Vagina (tissue), 2 donors: ENCODE results near the gene TINAGL1.

ENCODE experiments used
- POLR2A ChIP-seq, 2 donors: fragments of 450-650 bp; IDR thresholded peaks; one replicate each; pipeline ENCODE4 v1.6.1; 2017; ENCODE audit warnings: antibody characterized with exemption in 2 of 2, mild to moderate bottlenecking in 2 of 2, moderate library complexity in 2 of 2
- POLR2AphosphoS5 ChIP-seq, 2 donors: sonication (generic); formaldehyde crosslinking; IDR thresholded peaks; one replicate each; pipeline ENCODE4 v1.9.0; 2017; ENCODE audit warnings: antibody characterized with exemption in 2 of 2, mild to moderate bottlenecking in 2 of 2, low read depth in 1 of 2; ENCODE audit not compliant: insufficient read depth in 1 of 2
- TF ChIP-seq, protein P1 (sequence below), 3 experiments: fragments of 450-650 bp in 2 of 3; fragments of 200-600 bp in 1 of 3; sonication (generic) in 1 of 3; IDR thresholded peaks; one replicate each; pipeline ENCODE4 v1.5.1; 2017 to 2019; ENCODE audit warnings: antibody characterized with exemption in 3 of 3, mild to moderate bottlenecking in 2 of 3, moderate library complexity in 2 of 3

- no peak for TF ChIP-seq POLR2A (IDR thresholded peaks at IDR 0.05)
- TF ChIP-seq, protein P1, sequence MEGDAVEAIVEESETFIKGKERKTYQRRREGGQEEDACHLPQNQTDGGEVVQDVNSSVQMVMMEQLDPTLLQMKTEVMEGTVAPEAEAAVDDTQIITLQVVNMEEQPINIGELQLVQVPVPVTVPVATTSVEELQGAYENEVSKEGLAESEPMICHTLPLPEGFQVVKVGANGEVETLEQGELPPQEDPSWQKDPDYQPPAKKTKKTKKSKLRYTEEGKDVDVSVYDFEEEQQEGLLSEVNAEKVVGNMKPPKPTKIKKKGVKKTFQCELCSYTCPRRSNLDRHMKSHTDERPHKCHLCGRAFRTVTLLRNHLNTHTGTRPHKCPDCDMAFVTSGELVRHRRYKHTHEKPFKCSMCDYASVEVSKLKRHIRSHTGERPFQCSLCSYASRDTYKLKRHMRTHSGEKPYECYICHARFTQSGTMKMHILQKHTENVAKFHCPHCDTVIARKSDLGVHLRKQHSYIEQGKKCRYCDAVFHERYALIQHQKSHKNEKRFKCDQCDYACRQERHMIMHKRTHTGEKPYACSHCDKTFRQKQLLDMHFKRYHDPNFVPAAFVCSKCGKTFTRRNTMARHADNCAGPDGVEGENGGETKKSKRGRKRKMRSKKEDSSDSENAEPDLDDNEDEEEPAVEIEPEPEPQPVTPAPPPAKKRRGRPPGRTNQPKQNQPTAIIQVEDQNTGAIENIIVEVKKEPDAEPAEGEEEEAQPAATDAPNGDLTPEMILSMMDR (IDR thresholded peaks at IDR 0.05) = no peak
- peak in 1 of 2 donors; percentile 6 for TF ChIP-seq POLR2AphosphoS5 (IDR thresholded peaks at IDR 0.05; ENCODE audit: insufficient read depth in 1 of 2, low read depth in 1 of 2)
These were observed 584 bp downstream of the TINAGL1 start for GRCh38 chr1:31576743-31577455.
